HCEC 1CT (cell line): ENCODE results near the gene EPHA4.

ENCODE experiments used
- DNase-seq: peaks from one replicate; pipeline ENCODE4 v3.0.0-alpha.2; 2017

EPHA4 gene

DNA sequence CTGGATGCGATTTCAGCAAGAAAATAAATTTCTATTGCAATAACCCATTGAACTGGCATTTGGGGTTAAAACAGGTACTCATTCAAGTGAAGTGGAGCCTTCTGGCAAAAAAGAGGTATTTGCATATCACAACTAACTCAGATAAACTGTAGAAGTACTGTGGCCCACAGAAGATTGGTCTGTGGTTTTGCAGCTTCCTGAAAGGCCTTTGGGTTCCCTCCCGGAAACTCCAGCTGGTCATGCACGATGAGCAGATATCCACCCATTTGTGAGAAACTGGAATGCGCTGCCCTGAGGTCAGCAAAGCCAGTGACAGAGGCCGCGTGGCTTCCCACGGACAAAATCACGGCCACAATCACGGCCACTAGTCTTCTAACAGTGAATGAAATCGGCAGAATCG lies 106.3 kb downstream of the EPHA4 start:
- DNase-seq, result no peak

DNA sequence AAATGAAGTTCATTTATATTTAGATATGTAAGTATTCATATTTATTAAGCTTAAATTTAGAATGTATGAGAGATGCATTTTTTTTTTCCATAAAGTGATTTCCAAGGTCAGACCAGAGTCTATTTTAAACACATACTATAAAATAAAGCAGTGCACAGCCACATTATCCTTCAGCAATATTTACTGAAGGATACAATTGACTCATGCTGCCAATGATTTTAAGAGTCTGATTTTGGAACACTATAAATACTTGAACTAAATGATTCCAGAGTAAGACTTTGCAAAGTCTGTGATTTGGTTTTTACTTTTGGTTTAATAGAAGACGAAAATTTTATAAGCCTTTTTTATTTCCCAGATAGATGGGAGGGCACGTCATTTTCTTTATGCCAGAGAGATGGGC lies 107.1 kb downstream of the EPHA4 start:
- DNase-seq, result no peak

DNA sequence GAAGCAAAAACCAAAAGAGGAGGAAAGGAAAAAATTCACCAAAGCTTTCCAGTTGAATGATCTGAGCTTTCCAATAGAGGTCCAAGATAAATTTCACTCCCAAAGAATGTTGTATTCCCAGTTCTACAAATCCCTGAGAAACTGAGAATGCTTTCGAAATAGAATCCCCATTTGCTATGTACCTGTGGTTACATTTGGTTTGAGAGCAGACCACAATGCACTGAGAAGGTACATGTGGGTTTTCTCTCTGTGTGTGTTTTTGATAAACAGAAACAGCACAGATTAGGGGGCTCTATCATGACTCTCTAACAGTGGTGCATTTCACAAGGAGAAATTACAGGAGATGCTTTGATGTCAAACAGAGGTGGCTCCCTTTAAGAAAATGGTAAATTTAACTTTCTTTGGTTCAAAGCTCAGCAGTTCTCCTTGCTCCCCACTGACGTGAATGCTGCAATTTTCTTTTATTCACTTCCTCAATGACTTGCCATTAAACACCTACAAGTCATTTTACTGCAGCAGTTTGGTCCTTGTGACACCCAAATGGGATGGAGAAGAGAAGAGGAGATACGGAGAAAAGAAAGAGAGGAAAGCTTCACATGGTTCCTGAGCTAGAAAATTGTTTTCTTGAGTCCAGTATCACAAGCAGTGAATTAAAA lies 108.7 kb downstream of the EPHA4 start:
- DNase-seq, result no peak

DNA sequence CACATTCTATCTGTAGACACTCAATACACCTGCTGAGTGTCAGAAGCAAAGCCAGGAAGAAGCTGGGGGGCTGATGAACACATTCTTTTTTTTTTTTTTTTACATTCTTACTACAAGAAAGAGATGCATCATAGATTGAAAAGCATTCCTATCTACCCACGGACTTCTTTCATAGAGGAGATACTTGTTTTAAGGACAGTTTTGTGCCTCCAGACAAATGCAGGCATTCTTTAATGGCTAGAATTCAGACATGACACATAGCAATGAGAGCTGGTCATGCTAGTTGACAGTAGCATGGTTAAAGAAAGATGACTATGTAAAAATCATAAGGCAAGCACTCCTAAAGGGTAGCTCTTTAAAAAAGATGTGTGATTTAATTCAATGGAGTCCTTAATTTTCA lies 110.2 kb downstream of the EPHA4 start:
- DNase-seq, result no peak

DNA sequence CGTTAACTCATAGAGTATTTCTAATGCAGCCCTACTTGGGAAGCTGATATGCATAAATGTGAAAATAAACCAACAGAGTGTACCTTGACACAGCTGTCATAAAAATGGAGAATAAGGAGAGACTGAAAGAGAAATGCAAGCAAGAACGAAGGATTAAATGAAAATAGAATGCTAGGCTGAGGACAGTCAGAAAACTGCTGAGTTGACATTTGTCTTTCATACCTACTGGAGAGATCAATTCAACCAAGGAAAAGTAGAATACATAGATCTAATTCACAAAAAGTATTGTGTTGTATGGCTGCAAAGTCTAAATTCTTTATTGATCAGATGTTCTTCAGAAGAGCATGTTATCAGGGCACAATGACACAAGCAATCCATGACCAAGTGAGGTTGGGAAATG lies 112.0 kb downstream of the EPHA4 start:
- no peak for DNase-seq

DNA sequence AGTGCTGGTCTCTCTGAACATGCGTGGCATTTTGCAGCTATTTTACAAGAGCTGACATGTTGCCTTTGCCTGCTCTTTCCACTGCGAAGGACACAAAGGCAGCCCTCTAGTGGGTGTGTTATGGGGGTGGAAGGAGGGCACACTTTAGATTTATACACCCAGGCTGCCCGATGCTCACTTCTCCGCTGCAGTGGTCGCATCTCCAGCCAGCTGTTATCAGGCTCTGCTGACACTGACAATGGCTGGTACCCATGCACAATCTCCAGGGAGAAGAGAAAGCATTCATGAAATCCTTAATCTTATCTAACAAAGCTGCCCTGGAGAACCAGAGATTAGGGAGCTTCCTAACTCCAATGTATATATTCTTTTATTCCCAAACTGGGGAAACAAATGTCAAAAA lies 113.5 kb downstream of the EPHA4 start:
- no peak for DNase-seq

DNA sequence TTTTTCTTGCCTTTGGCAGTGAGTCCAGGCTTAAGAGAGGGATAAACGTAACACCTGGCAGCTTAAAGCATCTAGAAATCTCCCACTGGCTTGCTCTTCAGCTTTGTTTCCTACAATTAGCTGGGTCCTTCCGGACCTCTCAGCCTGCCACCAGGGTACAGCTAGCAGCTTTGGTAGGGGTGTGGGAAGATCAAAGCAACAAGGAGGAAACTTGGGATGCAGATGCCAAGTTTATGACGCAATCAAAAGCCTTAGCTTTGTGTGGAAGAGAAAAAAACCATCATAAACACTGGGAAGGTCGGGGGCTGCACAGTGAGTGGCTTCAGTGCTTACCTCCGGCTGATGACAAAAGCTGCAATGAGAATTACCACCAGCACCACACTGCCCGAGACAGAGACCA lies 116.9 kb downstream of the EPHA4 start:
- no peak for DNase-seq

DNA sequence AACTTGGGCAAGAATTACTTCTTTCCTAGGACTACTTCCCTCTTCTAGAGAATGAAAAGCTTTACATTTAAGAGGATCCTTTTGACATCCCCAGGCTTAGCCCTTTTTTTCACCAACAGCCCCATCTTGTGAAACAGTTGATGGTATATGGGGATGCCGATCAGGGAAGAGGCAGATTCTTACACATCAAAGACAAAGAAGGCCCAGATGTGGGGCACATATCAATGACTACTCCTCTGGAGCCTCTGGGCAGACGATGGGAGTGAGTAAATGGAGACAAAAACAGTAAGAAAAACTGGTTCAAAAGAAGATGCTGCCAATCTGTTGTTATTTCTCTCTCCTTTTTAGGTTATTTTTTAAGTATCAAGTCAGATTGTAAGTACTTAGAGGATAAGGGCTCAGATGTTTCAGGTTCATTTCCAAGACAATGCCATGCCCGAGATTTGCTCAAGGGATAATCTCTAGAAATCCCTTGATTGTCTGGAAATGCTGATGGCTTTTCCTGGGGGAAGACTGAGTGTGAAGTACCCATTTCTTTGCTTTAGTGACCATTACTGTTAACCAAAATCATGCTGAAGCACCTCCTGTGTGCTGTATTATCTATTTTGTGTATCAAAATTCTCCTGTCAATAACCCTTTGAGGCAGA lies 117.5 kb downstream of the EPHA4 start:
- DNase-seq, result no peak

DNA sequence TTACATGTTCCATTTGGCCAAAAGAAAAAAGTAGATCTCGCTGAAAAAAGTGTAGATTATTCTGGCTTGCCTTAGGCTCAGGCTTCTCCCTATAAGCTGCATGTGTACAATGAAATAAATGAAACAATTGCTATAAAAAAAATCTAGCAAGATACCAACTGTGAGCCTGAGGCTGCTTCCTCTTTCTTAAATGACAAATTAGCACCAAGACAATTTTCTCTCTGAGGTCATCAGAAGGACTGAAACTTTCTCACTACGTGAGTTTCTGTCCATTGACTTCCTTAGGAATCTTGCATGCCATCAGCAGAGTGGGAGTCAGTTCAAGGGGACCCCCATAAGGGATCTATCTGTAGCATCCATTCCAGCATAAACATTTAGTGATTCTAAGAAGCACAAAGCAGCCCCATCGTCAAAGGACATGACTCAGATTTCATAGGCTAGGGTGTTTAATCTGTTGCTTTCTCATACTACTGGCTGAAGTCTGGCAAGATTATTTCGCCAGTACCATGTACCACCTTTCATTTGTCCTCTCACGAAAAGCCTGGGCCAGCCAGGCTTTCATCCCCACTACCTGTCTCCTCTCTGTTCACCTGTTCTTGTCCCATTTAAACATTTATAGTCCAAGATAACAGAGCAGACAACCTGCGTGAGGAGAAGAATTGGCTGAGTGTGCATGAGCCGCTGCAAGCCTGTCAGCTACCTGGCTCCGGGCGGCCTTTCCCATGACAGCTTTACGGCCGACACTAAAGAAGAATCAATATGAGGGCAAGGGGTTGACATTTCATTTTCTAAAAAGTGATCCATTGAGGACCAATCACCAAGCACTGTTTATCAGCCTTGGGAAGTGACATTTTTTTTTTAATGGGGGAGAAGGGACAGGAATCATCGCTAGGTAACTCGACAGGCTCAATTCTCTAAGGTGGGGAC lies 120.0 kb downstream of the EPHA4 start:
- DNase-seq, result no peak

DNA sequence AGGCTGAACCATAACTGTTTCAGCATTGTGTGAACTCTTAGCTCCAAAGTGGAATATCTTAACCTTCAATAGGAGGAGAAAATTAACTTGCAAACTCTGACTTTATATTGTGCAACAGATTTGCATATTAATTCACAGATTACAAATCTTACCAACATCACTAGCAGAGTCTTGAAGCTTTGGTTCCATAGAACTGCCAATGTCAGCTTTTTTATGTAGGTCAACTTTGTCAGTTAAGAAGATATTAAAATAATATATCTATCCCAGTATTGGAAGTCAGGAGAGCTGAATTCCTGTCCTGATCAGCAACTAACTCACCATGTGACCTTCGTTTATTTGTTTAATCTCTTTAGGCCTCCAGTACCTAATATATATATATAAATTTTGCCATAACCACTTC lies 121.8 kb downstream of the EPHA4 start:
- DNase-seq, result no peak

DNA sequence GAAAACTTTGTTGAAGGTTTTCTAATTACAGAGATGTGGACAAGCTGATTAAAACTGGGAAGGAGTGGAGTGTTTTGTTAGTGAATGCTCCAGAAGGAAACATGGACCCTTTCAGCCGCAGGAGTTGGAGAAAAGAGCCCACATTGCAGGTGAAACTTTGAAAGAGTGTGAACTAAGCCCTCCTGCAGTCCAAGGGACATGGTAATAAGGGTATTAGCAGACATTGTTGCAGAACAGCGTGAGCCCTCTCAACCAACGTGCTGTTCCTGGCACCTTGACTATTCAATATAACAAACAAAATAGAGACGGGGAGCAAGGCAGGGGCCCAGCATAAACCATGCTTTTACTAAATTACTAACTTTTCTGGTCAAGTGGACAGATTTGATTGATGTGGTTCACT lies 122.7 kb downstream of the EPHA4 start:
- no peak for DNase-seq

DNA sequence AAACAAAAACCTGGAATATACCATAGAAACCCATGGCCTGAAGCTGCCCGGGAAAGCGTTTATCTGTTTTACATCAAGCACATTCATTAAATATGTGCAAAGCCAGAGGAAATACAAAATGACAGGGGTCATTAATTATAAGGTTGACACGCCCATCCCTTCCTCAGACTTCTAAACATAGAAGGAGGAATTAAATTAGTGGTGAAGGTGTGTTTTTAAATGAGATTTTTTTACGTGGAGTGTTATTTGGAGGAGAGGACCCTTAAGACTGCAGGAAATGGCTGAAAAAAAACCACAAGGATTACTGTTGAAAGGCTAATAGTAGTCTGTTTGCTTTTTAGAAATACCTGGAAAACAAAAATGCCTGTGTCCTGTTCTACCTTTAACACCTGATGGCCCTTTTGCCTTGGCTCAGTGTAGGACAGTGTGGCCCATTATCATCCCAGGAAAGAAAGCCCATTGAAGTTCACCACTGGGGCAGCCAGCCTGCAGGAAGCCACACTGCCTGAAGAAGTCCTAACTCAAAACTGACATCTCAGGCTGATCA lies 123.2 kb downstream of the EPHA4 start:
- no peak for DNase-seq

DNA sequence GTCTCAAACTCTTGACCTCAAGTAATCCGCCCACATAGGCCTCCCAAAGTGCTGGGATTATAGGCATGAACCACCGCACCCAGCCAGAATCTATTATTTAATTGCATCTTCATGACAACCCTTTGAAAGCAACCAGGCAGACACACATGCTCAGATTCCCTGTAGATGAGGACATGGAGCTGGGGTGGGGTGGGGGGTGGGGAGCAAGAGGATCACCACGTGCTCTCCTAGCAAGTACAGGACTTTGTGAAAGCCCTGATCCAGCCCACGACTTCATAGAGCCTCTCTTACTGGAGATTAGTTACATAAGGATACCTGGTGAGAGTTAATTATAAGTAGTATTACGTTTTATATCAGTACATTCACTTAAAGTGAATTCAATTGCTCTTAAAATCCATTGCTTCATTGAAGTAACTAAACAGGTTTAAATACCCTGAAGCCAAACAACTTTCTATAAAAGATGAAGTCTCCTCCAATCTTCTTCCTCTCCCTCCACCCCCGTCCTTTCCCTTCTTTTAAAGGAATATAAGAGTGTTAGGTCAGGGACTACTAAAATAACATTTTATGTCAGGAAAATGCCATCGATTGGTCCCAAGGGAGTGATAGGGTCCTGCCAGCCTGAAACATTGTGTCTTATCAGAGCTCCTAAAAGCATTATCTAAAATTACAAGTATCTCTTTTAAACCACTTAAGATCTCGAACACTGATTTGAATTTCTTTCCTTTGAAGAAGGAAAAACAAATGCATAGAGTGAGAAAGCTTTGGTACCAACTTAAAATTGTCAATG lies 123.9 kb downstream of the EPHA4 start:
- DNase-seq, result no peak

DNA sequence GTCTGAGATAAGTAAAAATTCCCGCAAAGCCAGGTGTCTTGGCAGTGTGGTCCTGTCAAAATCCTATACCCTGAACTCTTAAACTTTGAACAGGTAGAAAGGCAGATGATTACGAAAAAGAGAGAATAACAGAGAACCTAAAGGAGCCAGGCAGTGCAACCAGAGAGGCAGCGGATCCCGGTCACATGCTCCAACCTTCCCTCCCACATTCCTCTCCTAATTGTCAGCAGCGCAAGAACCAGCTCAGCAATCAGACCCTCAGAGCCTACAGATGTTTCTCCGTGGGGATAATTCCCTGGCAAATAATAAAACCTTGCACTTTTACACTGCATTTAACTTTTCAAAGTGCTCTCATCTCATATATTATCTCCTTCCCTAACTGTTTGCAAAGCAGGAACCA lies 124.8 kb downstream of the EPHA4 start:
- peak; percentile 70 for DNase-seq

DNA sequence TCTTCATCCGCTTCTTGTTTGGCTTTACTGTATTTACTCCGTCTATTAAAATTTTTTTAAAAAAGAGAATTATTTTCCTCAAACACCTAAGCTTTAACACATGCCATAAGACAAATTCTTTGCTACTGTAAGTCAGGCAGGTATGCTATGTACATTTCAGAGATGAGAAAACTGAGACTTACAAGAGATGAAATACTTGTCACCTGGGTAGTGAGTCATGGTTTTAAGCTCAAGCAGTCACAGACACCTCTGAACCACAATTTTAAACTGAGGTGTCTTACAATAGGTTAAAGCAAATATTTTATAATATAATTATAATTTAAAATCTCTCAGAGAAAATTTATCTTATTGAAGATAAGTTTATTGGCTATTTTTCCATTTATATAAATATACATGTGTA lies 126.0 kb downstream of the EPHA4 start:
- DNase-seq, result no peak

DNA sequence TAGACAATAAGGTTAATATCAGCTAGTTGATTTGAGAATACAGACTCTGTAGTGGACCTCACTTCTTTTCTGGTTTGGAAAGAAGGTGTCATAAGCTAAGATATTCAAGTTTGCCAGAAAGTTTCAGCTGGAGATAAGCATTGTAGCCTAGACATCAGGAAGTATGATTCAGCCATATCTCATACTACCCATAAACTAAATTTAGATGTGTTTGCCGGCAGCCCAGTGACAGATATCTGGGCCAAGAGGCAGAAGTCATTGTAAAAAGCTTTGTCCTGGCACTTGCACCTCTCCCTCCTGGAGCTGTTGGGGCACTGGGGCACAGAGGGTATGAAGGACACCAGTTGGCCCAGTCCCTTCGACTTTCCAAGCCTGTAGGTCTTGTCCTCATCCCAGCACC lies 128.0 kb downstream of the EPHA4 start:
- peak; percentile 75 for DNase-seq

DNA sequence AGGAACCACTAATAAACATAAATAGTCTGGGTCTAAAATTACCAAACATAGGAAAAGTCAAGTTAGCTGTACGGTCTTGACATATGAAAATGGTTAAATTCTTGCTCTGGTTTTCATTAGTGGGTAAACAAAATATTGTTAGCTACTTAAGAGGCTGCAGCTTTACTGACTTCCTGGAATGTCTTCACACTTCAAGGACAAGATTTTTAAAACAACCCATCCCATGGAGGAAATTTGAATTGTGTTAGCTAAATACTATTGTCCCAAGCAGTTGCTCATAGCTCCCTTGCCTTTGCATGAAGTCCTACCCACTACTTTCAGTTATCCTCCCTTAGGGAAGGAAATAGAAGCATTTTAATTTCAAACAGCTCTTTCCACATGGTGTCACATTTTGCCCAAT lies 128.5 kb downstream of the EPHA4 start:
- DNase-seq, result no peak

DNA sequence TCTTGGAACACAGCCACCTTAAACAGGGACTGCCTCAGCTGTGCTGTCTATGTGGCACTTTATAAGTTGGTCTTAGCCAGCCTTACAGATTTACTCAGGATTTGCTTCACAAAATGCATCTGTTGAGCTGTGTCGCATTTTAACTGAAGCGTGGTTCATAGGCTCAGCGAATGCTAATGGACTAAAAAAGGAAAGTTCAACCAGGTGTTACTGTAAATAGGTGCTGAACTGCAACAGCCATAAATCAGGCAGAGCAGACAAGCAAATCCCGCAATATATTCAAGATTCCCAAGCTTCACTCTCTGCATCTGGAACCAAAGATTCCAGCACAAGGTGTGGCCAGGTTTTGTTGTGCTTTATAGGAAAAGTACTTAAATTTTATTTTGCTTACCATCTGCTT lies 130.0 kb downstream of the EPHA4 start:
- DNase-seq, result no peak

DNA sequence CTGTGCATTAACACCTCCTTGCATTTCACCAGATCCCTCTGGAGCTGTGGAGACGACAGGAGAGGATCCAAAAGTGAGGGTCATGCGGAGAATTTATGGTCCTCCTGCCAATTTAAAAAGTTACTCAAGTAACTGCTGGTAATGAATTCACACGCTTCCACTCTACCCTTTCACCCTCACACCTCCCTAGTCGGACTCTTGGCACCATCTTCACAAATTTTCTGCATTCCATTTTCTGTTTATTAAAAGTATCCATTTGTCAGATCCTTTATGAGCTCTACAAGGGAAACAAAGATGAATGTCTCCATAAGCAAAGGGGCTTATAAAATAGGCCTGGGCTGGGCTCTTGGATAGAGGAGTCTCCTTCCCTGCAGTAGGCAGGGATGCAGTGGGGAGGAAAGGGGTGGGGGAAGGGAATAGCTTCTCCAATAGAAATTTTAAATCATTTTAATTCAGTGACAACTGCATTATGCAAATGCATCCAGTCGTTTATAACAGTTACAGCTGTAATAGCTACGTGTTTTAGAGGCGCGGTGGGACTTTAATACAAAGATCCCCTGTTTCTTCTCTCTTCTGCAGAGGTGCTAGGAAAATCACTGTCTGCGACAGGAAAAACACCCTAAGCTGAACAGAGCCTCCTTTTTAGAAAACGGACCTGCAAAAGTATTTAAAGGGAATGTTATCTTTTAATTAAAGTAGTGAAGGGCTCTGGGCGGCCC lies 132.2 kb downstream of the EPHA4 start:
- no peak for DNase-seq

DNA sequence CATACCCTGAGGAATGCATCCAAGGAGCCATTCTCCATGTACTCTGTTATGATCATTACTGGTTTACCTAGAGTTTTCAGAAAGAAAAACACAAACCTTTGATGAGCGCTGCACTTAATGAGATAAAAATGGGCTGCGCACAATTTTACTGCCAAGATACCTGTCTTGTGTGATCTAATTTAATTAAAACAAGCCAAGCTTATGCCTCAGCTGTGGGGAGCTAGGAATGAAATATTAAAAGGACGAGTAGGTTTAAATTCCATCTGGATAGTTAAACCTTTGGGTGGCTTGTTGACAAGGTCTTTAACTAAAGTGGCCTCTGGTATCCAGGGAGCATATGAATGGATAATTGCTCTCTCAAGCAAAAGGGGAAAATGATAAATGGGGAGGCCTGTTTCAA lies 135.0 kb downstream of the EPHA4 start:
- no peak for DNase-seq

DNA sequence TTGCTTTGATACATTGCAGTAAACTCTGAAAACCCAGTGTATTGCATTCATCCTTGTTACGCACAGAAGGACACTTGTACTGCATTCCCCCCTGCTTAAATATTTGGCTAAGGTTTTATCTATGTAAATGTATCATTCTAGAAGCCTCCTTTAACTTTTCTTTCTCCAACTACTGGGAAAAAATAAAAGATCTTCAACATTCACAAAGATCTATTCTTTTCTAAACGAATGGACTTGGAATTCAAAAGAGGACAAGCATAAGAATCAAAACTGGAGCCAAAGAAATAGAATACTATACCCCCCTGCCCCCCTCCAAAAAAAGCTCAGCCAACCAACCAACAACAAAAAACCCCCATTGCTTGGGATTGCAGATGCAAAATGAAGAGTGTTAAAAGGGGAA lies 136.9 kb downstream of the EPHA4 start:
- DNase-seq, result no peak

DNA sequence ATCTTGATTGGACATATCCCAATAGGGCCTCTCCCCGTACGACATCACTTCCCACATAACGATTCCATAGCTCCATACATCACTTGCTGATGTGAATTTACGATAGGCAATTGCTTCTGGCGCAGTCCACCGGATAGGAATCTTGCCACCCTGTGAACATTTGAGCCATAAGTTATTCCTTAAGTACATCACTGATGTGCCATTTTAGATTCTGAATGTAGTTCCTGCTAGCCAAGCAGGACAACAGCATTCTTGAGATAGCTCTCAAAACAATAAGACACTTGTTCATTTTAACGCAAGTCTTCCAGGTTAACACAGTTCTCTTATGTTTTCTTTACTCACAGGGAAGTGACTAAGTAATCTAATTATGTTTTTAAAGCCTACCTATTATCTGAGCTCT lies 138.0 kb downstream of the EPHA4 start:
- DNase-seq, result no peak
